ENCODE measurements around the gene RNF213.

RNF213 gene

GRCh38 chr17:80260791-80261158 lies at the start of gene RNF213:
Gene RNF213, plus strand, starts transcription at chr17:80260852. Its CDS starts 2,830 bp downstream, at chr17:80263682.
- no peak for DNase-seq (ENCODE audit: low spot score)

DNA sequence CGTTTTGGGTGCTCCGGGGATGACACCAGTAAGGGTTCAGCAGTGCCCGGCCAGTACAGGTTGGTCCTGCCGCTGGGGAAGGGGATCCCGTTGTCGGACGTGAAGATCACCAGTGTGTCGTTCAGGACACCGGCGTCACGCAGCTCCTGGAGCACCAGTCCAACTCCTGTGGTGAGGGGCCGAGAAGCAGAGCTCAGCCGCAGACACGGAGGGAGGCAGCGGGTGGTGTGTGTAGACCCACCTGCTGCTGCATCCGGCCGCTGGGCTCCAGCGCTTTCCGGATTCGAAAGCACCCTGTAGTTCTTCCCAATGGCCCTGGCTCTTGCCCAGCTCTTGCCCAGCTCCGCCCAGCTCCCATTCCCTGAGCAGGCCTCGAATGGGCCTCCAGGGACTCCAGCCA lies 48.5 kb upstream of the RNF213 start:
- DNase-seq (ENCODE audit: low spot score) = no peak

- no peak for DNase-seq (ENCODE audit: low spot score)
These were observed 48.1 kb upstream of the RNF213 start for GRCh38 chr17:80212511-80212910.

DNA sequence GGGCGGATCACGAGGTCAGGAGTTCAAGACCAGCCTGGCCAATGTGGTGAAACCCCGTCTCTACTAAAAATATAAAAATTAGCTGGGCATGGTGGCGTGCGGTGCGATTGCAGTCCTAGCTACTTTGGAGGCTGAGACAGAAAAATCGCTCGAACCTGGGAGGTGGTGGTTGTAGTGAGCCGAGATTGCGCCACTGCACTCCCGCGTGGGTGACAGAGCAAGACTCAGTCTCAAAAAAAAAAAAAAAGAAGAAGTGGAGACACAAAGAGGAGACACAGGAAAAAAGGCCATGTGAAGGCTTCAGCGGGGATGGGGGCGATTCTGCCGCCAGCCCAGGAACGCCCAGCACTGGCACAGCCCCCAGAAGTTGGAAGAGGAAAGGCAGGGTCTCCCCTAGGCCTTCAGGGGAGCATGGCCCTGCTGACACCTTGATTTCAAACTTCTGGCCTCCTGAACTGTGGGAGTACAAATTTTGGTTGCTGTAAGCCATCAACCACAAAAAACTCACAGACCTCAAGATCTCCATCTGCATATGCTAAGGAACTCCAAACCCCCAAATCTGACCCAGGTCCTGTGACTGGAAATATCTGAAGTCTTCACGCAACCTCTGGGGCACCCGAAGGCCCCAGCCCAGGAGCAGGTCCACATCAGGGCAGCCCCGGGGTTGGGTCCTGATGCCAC lies 47.5 kb upstream of the RNF213 start:
- peak; percentile 37 for DNase-seq (ENCODE audit: low spot score)

DNA sequence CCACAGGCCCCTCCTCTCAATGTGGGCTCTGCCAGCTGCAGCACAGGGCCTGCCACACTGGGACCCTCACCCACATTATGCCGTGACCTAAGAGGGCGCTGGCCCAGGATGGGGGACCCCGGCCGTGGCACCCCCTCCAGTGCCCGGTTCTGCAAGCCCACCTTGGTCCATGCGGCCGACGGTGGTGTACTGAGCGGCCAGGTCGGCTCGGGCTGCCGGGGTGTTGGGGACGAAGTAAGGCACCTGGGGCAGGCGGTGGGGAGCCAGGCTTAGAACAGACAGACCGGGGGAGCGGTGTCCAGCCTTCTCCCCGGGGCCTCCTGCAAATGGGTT lies 47.0 kb upstream of the RNF213 start:
- no peak for DNase-seq (ENCODE audit: low spot score)

- no peak for DNase-seq (ENCODE audit: low spot score)
These were observed 46.4 kb upstream of the RNF213 start for GRCh38 chr17:80214012-80214877.

DNA sequence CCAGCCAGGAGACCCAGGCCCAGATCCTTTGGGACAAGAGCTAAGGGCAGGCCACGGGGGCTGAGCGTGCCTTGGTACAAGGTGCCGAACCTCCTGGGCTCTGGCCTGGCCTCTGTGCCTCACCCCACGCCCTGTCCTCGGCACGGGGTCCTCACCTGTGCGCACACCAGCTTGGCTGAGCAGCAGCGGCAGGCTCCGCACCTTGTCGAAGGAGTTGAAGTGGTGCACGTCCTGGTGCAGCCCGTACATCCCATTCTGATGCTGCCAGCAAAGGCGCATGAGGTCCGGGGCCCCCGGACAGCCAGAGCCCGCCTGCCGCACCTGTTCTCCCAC lies 45.8 kb upstream of the RNF213 start:
- no peak for DNase-seq (ENCODE audit: low spot score)

DNA sequence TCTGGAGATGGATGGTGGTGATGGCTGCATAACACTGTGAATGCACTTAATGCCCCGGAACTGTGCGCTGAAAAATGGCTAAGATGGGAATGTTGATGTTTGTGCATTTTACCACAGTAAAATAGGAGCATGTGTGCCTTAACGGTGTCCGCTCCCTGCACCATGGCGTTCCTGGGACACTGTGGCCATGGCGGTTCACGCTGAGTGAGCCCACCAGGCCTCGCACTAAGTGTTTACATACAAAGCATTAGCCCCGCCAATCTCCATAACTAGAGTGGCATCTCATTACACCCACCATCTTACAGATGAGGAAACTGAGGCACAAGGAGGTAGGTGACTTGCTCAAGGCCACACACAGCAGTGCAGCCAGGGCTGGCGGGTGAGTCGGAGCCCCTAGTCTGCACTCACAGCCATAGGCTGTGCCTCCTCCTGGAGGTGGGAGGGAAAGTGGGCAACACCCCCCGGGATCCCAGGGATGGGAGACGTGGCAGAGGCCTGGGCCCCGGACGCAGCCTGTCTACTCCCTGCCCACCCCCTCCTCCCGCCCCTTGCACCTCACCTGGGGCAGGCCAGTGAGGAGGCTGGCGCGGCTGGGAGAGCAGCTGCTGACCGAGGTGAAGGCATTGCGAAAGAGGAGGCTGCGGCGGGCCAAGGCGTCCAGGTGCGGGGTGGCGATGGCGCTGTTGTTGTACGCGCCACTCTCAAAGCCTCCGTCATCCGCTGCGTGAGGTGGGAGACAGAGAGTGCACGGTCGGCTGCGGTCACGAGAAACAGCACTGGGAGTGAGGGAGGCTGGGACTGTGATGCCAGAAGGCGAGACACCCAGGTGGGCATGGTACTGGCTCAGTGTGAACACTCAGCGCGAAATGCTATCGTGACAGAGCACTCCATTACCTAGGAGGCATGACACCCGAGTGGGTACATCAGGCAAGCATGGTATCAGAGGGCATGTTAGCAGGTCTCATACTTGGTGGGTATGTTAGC lies 43.9 kb upstream of the RNF213 start:
- no peak for DNase-seq (ENCODE audit: low spot score)

DNA sequence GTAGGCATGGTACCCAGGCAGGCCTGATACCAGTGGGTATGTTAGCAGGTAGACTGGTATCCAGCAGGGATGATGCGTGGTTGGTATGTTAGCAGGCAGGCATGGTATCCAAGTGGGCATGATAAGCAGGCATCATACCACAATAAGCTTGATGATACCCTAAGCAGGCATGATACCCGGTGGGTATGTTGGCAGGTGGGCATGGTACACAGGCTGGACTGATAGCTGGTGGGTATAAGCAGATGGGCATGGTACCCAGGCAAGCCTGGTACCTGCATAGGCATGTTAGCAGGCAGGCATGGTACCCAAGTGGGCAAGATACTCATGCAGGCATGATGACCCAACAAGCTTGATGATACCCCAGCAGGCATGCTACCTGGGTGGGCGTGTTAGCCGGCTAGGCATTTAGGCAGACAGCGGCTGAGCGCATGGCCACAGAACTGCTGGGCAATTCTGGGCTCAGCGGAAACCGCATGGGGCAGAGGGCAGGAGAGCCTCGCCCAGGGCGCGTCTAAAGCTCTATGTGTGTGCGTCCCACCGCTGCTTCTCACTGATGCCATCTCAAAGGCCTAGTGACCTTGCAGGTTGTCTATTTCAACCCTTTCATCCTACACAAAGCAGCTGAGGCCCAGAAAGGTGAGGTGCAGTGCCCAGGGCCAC lies 42.8 kb upstream of the RNF213 start:
- DNase-seq (ENCODE audit: low spot score) = no peak

GRCh38 chr17:80218391-80218790 lies 42.3 kb upstream of the RNF213 start:
- no peak for DNase-seq (ENCODE audit: low spot score)

DNA sequence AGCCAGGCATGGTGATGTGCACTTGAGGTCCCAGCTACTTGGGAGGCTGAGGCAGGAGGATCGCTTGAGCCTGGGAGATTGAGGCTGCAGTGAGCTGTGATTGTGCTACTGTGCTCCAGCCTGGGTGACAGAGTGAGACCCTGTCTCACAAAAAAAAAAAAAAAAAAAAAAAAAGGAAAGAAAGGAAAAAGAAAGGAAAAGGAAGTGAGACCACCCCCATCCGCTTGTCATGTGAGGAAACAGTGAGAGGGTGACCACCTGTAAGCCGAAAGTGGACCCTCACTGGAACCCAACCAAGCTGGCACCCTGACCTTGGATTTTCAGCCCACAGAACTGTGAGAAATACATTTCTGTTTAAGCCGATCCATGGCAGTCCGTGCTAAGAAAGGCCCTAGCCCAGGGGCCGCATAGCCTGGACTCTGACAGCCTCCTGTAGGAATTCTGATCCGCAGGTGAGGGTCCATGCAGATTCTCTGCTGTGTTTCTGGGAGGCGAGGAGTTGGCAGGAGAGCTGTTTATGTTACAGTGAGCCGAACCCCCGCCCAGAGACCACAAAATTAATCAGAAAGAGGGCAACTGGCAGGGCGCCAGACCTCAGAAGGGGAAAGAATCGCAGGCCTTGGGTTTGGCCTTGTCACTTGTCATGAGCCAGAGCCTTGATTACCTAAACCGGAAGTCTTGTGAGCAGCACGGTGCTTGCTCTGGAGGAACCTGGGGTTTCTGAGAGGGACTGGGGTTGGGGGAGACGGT lies 41.5 kb upstream of the RNF213 start:
- no peak for DNase-seq (ENCODE audit: low spot score)

- no peak for DNase-seq (ENCODE audit: low spot score)
These were observed 40.9 kb upstream of the RNF213 start for GRCh38 chr17:80219763-80220053.

GRCh38 chr17:80220054-80220735 lies 40.5 kb upstream of the RNF213 start, which contains the start of the genes SGSH and SLC26A11:
Gene SGSH, minus strand, starts transcription at chr17:80220333. Its CDS starts 20 bp downstream, at chr17:80220313.
Gene SLC26A11, plus strand, starts transcription at chr17:80220427. Its CDS starts 1,134 bp downstream, at chr17:80221561.
- peak; percentile 37 for DNase-seq (ENCODE audit: low spot score)

- no peak for DNase-seq (ENCODE audit: low spot score)
These were observed 39.9 kb upstream of the RNF213 start for GRCh38 chr17:80220736-80221215.

GRCh38 chr17:80221351-80222105 lies 39.1 kb upstream of the RNF213 start:
- DNase-seq (ENCODE audit: low spot score) = no peak

DNA sequence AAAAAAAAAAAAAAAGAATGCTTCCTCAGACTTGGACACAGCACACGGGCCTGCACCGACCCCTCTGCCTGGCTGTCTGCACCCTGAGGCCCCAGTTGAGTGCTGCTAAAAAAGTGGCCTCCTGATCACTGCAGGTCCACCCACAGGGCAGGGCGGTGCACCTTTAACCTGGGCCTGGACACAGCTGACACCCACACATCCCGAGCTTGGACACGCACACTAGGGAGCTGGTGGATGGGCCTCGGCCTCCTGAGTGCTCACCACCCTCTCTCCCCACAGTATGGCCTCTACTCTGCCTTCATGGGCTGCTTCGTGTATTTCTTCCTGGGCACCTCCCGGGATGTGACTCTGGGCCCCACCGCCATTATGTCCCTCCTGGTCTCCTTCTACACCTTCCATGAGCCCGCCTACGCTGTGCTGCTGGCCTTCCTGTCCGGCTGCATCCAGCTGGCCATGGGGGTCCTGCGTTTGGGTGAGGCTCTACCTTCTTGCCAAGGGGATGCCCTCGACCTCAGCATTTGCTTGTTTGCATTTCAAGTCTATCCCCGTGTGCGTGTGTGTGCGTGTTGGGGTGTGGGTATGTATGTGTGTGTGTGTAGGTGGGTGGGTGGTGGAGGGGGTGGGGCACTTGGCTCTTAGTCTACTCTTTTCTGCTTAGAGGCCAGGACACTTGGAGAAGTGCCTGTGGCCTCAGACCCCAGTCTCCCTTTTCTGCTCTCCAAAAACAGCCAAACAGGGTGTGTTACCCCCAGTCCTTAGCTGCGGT lies 38.1 kb upstream of the RNF213 start:
- DNase-seq (ENCODE audit: low spot score) = no peak

- DNase-seq (ENCODE audit: low spot score) = no peak
These were observed 37.4 kb upstream of the RNF213 start for GRCh38 chr17:80223142-80223815.

- no peak for DNase-seq (ENCODE audit: low spot score)
These were observed 36.7 kb upstream of the RNF213 start for GRCh38 chr17:80223838-80224497.

Data from putamen (tissue), 1 donor.